Inflammatory macrophage treated with lipopolysaccharide for 4 hours (primary cell): ENCODE results near the gene TRRAP.

Source experiments
- DNase-seq: peaks from one replicate; pipeline ENCODE4 v3.0.0-alpha.2; 2020

TRRAP gene

DNA sequence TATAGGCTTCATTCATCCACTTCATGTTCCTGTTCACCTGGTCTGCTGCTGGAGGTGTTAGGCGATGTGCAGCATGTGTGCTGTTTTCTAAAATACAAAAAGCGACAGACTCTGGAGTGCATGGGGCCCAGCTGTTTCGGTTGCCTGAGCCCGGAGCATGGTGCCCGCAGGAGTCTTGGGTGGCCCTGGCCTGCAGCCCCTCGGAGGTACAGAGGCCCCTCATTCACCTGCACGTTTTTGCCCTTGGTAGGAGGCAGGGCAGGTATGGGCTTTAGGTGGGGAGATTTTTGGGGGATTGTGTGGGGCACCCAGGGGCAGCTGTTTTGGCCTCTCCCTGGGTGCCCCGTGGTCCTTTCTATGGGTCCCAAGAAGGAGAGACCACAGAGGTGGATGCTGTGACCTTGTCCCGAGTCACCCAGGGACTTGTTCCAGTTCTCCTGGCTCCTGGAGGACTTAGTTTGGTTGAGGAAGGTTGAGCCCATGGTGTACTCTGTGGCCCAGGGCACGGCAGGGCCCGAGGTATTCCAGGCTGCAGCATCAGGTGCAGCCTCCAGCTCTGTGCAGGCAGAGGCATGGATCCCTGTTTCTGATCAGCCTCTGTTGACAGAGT, 130.7 kb downstream of the TRRAP start:
- no peak for DNase-seq

DNA sequence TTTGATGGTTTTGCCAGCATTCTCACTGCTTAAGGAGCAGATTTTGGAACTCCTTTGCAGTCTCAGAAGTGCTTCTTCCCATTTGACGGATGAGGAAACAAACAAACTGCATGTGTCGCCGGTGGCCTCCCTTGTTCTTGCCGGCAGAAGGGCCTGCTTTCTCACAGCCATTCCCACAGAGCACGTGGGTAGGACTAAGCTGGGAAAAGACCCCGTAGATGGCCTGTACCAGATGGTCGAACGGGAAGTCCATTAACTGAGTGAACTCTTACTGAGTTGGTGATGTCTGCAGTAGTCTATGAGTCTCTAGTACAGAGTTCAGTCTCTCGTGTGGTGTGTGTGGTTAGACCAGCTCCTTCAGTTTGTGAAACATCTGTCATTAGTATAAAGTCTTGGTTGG, 131.9 kb downstream of the TRRAP start:
- DNase-seq, result no peak

DNA sequence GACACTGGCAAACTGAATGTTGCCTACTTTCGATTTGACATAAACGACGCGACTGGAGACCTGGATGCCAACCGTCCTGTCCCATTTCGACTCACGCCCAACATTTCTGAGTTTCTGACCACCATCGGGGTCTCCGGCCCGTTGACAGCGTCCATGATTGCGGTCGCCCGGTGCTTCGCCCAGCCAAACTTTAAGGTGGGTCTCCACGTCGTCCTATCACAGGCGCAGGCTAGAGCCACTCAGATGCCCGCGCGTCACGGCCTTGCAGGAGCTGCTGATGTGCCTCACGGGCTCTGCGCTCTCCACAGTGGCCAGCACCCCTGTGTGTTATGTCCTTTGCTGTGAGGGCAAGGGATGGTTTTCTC, 133.0 kb downstream of the TRRAP start:
- DNase-seq, result no peak

DNA sequence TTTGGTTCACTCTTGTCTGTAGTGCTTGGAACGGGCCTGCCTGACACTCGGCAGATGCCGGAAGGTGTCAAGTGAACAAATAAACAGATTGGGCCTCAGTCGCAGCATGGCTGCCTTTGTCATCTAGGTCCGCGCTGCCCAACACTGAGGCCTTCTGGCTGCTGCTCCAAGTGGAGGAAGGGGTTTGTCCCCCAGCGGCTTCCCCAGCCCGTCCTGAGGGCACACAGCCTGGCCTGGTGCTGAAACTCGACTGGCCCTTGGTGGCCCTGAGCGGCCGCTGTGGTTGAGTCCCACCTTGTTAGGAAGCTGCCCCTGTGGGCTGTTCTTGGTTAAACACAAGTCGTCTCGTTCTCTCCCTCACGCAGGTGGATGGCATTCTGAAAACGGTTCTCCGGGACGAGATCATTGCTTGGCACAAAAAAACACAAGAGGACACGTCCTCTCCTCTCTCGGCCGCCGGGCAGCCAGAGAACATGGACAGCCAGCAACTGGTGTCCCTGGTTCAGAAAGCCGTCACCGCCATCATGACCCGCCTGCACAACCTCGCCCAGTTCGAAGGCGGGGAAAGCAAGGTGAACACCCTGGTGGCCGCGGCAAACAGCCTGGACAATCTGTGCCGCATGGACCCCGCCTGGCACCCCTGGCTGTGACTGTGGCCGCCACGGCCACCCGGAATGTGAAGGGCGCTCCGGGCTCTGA, 133.5 kb downstream of the TRRAP start:
- no peak for DNase-seq

DNA sequence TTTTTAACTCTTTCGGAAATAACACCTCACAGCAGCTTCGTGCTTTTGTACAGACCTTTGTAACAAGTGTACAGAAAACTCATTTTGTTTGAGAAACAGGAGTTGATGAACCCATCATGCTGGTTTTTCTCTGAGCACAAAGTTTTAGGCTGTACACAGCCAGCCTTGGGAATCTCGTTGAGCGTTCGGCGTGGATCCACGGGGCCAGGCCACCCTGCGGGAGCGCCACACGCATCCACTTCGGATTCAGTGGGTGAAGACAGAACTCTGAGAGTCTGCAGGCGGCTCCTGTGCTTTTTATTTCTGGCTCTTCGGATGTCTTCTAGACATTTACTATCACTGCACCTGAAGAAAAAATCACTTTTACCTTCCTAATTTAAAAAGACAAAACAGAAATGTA, 134.4 kb downstream of the TRRAP start:
- no peak for DNase-seq

DNA sequence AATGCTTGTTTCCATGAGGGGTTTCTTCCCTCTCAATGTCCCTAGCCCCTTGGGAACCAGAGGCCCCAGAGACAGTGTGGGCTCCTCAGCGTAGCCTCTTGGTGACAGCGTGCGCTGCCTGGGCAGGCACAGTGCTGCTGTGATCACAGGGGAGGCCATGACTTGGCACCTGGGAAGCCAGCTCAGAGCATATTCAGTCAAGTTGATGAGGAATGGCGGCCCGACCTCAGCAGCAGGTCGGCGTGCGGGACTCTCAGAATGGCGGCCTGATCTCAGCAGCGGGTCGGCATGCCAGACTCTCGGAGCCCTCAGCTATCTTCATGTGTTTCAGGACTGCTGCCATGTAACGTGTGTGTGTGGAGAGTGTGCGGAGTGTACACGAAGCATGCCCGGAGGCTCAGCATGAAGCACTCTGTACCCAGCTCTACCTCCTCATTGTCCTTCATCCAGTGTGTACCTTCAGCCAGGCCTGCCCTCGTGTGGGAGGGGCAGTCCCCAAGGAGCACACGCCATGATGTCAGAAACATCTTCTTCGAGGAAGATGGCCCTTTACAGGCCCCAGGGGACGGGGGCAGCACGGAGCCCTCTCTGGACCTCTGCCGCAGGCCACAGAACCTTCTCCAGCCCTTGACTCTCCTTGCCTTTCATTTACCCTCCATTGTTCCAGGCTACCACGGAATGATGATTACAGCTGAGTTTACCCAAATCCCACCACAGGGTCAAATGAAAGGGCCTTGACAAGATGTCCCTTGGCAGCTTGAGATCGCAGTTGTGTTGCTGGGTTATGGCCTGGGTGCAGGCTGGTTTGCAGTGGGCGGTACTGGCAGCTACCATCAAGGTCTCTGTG, 135.2 kb downstream of the TRRAP start:
- DNase-seq, result no peak

DNA sequence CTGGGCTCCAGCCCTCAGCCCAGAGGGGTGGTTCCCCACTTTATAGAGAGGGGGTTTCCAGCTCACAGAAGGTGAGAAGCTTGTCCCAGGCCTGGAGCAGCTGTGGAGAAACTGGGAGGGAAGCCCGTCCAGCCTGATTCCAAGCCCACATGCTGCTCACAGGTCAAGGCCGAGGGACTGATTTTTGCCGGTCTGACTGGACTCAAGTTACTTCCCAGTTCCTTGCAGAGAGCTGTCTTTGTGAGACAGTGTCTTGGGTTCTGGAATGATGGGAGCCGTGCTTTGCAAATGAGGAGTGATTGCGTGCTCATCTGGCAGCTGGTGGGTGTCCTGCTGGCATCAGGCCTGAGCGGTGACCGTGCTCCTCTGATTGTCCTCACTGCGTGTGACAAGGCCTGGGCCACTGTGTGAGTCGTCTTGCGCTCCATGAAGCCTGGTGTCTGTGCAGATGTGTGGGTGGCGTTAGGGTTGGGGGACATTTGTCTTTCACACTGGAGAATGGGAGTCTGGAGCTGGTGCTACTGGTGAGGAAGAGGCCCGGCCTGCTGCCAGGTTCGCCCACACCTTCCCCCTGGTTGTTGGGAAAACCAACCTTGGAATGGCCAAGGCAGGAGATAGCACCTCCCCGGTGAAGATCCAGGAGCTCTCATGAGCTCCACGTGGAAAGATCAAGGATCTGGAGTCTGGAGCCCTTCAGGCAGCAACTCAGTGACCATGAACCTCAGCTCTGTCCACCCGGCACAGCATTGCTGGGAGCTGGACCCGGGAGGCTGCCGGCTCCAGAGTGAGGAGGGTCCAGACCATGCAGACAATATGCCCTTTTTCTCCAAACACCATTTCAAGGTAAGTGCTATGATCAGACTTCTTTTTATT, 136.0 kb downstream of the TRRAP start:
- DNase-seq, result no peak

DNA sequence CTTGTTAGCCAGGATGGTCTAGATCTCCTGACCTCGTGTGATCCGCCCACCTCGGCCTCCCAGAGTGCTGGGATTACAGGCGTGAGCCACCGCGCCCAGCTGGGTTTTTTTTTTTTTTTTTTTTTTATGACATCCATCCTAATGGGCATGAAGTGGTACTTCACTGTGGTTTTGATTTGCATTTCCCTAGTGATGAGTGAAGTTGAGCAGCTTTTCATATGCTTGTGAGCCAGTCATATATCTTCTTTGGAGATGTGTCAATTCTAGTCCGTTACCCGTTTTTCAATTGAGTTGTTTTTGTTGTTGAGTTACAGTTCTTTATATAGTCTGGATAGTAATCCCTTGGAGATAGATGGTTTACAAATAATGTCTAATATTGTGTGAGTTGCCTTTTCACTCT, 137.9 kb downstream of the TRRAP start:
- DNase-seq, result no peak

DNA sequence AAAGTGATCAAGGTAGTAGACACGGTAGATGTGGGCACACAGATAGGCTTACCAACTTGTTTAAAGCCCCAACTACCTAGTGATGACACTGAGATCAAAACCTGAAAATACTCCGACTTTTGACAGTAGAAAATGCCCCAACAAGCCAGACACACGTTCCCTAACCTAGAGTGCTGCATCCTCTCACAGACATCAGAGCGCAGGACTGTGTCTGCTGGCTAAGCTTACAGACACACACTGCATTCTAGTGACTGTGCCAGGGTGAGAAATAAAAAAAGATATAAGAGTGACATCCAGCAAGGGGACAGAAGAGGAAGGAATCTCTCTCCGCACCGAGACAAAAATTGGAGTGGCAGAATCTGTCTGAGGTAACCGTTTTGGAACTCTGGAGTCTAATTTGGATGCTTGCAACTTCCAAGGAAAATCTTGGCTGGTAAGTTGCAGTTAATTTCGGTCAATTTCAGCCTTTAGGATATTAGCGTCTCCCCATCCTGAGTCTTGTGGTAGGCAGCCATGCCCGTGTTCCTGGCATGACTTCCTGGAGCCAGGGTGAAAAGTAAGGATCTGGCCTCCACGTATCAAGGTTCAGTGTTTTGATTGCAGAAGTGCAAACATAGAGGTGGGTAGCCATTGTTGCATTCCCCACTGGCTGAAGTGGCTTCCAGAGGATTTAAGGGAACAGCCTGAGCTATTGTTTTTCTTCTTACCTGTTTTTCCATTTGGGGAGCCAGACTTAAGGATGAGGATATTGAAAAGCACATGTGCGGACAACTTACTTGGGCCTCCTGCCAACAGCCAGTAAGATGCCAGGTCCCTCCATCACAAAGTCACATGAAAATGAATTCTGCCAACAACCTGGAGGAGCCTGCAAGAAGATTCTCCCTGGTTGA, 141.4 kb downstream of the TRRAP start:
- DNase-seq, result no peak

DNA sequence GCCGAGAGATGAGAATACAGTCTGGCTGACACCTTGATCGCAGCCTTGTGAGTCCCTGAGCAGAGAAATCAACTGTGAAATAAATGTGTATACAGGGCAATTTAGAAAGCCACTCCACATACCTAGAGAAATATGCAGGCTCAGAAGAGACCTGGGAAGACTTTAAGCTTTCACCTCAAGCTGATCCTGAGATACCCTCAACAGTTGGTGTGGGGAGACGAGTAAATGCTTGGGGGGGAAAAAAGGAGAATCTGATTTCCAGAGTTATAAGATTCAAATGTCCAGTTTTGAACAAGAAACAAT, 142.0 kb downstream of the TRRAP start:
- no peak for DNase-seq

DNA sequence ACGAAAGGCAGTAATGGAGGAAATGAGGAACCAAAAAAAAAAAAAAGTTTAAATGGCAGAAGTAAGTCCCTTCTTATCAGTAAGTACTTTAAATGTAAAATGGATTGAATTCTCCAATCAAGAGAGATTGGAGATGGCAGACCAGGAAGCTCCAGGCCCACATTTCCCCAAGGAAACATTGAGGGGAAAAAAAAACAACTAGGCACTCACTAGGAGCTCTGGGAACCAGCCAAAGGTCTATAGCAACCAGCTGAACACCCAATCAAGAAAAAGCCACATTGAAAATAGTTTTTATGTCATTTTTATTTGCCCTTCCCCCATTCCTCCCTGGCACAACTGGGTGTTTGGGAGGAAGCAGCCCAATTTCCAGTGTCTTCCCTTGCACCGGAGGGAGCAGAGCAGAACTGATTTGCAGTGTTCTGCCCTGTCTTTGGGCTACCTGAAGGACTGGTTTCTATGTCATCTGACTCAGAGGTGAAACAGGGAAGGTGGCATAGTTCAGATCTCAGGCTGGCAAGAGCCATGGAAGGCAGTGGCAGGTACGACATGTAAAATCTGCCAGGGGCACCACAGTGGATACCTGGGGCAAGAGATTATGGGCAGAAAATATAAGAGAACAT, 143.7 kb downstream of the TRRAP start:
- peak; percentile 7 for DNase-seq

DNA sequence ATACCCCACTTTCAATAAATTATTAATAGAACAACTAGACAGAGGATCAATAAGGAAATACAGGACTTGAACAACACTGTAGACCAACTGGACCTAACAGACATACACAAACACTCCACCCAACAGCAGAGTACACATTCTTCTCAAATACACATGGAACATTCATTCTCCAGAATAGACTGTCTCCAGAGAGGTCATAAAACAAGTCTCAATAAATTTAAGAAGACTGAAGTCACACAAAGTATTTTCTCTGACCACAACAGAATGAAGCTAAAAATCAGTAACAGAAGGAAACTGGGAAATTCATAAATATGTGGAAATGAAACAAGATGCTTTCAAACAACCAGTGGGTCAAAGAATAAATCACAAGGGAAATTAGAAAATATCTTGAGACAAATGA, 145.7 kb downstream of the TRRAP start:
- no peak for DNase-seq

DNA sequence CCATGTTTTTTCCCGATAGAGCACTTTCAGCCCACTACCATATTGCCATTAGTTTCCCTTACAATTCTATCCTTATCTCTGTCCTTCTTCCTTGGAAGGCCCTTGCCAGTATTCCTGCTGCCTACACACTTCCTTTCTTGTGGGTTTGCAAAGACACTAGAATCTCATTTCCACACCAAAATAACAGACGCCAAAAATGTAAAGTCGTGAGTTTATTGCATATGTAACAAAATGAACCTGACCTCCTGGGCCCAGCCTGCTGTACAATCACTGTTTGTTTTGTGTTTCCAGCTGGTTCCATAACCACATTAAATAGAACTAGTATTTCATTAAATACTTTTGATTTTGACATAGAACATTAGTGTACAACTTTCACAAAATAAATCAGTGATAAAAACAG, 148.9 kb downstream of the TRRAP start:
- peak; percentile 6 for DNase-seq

DNA sequence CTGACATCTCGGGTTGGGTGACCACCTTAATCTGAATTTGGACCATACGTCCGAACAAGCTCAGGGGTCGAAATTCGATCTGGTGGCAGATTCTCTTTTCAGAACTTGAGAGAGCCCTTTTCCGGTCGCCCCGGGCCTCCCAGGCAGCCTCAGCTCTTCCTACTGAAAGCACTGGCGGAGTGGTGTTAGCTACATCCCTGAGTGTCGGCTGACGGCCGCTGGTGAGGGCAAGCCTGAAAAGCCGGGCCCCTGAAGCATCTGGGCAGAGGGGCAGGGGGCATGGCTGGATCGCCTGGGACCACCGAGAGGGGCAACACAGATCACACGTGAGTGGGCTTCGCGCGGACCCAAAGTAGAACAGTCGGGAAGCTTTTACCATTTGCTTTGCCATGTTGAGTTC, 149.5 kb downstream of the TRRAP start:
- no peak for DNase-seq

DNA sequence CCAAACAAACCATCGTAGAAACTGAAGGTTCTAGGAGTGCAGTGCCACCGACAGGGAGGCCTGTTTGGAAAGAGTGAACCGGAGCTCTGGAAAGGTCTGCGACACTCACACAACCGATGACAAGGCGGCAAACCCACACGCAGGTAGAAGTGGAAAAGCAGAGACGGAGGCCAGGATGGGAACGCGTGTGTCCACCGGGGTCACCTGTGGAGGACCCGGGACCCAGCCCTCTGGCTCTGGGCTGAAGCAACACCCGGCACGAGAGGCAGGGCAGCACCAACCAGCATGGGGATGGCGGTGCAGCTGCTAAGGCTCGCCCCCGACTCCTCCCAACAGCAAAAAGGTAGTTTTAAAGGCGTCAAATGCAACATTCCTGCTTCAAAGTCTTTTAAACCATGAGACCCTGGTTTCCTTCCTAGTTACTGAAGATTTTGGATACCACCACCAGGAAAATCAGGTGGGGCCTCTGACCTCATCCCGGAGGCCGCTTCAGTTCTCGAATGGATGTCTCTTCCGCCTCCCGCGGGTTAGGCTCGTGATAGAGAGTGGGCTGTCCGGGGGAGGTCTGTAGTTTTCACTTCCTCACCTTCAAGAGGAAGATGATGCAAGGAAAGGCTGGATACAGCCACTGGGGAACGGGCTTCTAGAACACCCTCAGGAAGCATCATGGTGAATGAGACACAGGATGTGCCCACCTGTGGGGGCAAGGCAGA, 150.1 kb downstream of the TRRAP start:
- peak; percentile 80 for DNase-seq

DNA sequence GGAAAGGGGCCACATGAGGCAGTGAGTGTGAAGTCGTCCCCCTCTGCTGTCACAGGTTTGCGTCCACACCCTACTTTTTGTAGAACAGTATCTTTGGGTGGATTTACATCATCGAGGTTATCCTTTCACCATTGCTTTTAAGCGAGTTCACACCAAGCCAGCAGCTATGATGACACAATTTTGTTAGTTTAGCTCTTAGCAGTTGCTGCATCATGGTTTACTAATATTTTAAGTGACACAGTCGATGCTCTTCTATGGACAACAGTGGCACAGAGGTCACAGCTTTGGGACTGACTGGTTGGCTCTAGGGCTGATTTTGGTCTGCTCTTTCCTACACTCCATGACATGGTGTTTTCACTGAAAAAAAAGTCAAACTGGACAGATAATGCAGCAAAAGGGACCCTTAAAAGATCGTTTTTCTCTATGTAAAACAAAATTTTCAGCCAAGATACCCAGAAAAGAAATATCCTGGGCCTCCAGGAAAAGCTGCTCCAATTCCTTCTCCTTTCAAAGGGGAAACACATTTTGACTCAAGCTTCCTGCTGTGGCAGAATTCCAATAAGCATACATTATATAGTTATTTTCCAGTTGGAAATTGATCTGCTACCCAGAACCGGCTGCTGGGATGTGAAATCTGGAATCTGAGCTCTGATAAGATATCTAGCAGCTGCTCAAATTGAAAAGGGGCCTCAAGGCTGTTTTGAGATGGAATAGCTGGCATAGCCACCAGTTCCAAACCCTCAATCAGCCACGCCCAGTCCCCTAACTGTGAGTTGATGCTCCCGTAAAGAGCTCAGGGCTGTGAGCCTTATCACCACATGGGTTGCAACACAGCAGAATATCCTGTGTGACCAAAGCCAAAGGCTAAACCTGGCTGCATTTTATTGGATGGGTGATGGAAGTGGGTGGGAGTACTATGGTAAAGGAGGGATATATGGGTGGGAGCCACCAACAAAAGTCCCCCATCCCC, 151.4 kb downstream of the TRRAP start:
- peak; percentile 62 for DNase-seq

DNA sequence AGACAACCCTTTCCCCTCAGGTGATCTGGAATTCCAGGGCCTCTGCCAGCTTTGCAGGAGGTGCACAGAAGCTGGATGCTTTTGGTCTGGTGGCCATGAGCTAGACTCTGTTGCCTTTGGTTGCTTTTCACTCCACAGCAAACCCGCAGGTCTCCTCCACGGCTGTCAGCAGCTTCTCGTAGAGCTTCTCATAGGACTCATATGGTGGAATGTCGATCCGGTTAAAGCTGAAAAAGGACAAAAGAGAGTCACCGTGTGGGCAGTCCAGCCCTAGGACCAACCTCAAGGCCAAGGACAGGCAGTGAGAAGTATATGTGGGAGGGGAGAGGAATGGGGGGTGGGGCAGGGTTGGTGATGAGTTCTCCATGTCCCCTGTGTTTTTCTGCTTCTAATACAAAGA, 152.1 kb downstream of the TRRAP start:
- DNase-seq, result no peak

DNA sequence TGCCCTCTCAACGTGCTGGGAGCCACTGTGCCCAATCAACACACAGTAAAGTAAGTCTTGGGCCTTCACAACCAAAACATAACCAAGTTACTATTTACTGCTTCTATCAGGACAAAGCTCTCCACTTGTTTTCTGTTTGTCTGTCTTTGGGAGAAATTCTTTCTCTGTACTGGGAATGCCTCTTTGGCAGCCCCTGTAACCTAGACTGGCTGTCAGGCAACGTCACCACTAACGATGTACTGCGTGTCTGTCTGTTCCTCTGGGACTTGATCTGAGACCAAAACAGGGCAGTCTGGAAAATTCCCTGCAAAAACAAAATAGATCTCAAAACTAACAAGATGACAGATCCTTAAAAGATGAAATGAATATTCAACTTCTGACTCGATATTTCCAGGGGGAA, 152.6 kb downstream of the TRRAP start:
- DNase-seq, result no peak

DNA sequence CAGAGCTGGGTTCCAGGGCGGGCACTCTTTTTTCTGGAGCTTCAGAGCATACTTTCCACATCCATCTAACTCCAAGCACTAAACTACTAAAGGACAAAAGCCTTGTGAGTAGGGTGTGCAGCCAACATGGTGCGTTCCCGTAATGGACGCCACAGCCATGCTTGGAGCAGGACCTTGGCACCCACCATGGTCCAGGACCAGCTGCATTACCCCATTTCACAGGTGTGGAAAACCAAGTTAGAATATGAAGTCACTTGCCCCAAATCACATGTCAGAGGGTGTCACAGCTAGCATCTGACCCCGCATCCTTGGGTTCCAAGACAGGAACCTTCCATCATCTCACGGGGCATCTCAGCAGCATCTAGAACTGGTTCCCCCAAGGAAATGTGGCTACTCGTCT, 153.2 kb downstream of the TRRAP start:
- no peak for DNase-seq

DNA sequence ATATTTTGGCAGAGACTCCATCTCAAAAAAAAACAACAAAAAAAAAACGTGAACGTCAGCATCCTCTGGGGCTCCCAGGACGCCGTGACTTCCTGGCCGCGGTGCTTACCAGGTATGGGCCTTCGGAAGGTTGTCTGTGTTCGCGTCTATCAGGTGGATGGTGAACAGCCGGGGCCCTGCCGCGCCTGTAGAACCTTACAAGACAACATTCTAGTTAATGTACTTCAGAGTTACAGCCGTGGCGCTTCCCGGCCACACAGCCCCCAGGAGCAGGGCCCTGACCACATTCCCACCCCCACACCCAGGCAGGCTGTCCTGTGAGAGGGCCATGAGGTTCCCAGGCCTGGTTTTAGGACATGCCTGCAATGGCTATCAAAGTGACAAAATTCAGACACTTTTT, 154.6 kb downstream of the TRRAP start:
- no peak for DNase-seq
